HUDEP-2 (cell line): ENCODE results near the gene TEC.
"Not testable (repeated sequence)": the region's sequence is repeated elsewhere in the genome, so short reads cannot be mapped to it uniquely, and the experiment has no call there.

Experiments
- DNase-seq, 76 experiments: peaks; one replicate each; lab custom pipeline; 2025; ENCODE audit not compliant: unreplicated experiment in 76 of 76; lab: John Stamatoyannopoulos, UW

The TEC gene

DNA sequence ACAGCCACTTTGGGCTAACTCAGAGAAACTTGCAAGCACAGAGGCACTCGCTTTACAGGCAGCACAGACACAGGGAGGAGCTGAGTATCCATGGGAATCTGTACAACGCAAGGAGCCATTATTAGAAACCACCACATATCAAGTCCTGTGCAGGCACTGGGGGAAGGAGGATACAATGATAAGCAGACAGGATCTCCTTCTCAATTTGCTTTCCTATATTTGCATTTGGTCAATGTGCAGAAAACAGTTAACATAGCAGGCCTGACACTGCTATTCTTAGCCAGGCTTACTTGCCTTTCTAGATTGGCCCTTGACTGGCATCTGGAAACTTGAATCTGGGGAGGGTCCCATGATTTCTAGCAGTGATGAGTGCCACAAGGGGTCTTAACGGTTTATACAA lies 65.8 kb downstream of the TEC start:
- peak in 69 of 76 experiments; percentile 1 to 87 (median 47) for DNase-seq

DNA sequence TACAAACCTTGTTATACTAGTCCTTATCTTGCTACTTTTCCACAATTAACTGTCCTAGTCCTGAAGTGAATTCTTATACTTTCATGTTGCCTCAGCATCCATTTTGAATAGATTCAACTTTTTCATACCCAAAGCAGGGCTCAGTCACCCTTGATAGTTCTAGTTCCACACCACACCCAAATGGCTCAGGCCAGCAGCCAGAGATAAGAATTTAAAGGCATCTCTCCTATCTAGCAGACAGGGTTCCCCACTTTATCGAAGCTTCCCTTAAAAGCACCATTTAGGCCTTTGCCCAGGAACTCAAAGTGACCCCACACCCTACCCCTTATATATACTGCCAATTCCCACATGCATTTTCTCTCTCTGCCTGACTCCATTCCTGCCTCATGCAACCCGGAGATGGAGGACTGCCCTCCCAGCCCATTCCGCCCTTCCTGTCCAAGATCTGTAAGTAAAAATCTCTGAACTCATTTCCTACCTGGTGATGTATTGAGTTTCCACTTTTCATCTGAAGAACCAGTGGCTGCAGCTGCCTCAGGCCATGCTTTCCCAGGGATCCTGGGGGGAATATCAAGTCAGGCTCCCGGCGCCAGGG lies 71.9 kb downstream of the TEC start:
- DNase-seq: peak in 74 of 76 experiments; percentile 4 to 86 (median 58)

DNA sequence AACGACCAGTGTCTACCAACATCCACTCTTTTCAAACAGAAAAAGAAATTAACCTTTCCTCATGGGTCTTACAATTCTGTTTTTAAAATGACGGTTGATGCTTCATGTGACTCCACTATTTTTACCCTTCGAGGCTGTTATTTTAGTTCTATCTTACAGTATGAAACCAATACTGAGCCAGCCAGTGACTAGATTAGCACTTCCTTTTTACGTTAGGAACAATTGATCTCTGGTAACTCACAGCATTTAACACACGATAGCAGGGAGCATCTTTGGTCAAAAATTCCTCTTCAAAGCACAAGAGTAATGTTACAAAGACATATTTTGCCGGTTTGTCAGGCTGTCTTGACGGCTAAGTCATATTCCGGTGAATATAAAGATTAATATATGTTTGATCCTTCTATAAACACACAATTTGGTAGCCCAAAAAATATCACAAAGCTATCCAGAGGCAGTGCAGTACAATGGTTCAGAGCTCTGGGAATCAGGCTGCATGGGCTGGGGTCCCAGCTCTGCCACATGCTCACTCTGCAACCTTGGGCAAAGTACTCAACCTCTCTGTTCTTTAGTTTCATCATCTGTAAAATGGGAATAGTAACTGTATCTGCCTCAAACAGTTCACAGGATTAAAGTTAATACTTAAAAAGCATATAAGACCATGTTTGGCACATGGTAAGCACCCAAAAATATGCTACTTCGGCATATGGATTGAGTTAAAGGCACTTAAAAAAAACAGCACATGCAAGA lies 72.7 kb downstream of the TEC start:
- DNase-seq: peak in 1 of 76 experiments; percentile 26

DNA sequence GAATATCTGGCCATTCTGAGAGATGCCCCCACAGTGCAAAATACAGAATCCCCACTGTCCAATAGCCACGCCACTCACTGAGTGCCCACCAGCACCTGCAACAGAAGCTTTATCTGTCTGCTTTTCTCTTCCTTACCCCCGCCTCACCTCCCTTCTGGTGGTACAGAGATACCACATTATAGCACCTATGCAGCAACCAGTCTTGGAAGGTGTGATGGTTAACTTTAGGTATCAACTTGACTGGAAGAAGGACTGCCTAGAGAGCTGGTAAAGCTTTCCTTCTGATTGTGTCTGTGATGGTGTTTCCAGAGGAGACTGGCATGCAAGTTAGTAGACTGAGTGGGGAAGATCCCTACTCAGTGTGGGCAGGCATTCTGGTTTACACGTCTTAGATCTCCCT lies 73.8 kb downstream of the TEC start:
- DNase-seq: no peak

DNA sequence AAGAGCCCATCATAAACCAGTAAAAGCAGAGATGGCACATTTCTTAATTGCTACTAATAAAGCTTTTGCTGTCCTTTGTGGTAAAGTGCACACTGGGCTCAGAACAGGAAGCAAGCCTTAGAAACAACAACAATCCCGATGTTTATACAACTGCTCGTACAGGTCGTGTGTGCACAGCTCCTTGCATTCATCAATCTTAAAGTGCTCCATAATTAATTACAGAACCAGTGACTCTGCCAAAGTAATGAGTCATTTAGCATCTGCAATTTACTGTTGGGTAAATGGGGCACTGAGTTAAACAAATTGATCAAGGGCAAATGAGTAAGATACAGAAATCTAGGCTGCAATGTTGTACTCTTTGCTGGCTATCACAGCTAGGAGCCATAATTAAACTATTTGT lies 74.3 kb downstream of the TEC start:
- no peak for DNase-seq

DNA sequence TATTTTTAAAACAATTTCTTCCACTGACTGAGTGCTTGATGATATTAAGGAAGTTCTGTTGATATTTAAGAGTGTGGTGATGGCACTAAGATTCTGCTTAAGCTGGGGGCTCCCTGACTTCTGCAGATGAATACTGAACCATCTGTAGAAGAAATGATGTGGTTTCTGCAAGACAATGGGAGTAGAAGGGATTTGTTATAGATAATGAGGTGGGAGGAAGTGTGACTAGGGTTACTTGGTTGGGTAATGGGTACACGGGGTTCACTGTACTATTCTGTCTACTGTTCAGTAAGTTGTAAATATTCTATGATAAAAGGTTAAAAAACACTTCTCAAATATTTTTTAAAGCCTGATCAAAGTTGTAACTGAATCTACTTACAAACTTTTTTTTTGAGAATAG lies 74.7 kb downstream of the TEC start:
- peak in 1 of 76 experiments; percentile 10 for DNase-seq

DNA sequence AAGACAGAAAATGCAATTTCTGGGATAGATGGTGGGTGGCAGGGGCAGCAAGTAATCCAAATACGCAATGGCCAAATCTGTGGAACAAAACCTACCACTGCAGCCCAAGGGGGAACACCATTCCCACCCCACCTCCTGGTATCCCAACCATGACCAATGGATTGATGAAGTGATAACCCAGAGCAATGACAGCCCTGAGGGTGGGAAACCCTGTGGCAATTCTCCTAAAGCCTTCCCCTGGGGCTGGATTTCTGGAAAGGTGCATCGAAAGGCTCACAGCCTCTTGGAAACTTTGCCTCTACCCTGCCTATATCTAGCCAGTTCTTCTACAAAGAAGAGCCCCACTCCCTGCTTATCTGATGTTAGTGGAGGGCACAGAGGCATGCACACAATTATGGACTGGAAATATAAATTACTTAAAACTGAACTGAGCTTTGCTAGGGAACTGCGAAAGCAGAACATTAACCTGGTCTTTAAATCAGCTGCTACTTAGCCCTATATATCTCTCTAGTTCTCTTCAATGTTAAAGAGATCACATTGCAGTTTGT lies 75.6 kb downstream of the TEC start:
- peak in 22 of 76 experiments; percentile 2 to 43 (median 18) for DNase-seq

DNA sequence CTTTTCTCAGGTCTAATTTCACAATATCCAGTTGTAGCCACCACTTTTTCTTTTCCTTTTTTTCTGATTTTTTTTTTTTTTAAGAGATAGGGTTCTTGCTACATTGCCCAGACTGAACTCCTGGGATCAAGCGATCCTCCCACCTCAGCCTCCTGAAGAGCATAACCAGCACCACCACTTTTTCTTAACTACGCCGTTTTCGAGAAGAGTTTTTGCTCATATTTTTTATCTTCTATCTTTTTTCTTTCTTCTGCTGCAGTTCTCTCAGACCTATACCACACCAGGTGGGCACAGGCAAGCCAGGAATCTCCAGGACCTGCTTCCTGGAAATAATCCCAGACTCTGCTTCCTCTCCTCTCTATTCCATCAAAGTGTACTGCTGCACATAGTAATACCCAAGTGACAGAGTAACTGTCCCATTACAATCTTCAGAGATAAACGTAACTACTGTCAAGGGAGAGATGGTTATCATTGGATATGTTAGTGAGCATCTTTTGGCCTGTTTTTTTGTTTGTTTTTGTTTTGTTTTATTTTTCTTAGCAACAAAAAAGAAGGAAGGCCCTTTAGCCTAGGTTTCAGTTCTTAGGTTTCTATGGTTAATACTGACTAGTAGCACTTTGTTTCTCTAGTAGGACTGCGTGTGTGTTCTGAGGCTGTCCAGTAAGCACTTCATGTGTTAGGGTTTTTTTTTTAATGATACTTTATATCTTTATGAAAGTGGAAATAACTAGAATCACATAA lies 76.4 kb downstream of the TEC start:
- DNase-seq: no peak

DNA sequence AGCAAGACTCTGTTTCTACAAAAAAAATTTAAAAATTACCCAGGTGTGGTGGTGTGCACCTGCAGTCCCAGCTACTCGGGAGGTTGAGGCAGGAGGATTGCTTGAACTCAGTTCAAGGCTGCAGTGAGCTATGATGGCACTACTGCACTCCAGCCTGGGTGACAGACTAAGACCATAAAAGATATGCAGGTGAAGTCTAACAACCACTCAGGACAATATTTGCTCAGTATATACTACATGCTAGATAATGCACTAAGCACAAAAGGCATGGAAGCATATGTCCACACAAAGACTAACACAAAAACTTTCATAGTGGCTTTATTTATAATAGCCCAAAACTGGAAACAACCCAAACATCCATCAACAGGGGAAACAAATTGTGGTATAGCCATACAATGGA lies 77.9 kb downstream of the TEC start:
- DNase-seq: no peak

DNA sequence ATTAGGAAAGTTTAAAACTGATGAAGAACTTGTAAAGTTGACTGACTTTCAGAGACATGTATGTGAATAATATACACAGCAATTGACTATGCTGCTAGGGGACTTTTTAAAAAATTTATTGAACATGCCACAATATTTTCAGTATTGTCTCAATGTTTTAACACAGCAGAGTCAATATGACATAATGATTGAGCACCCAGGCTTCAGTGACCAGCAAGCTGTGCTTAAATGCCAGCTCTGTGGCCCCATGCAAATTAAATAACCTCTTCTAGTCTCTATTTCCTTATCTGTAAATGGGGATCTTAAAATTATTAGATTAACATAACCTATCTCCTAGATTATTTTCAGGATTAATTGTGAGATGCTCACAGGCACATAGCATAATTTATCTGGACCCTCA lies 78.8 kb downstream of the TEC start:
- no peak for DNase-seq

DNA sequence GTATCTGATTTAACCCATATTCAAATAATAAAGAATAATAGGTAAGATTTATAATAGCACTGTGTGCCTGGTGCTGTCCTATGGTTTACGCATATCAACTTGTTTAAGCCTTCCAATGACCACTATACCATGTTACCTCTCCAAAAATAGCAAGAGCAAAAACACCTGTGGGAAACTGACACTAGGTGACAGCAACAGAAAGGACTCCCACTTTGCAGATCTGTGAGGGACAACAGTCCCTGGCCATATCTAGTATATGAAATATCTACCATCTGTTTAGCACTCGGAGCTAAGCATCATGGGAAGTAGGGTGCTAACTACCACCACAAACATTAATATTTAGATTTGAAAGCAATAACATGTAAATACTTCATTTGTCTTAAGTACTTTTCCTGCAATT lies 79.9 kb downstream of the TEC start:
- no peak for DNase-seq

DNA sequence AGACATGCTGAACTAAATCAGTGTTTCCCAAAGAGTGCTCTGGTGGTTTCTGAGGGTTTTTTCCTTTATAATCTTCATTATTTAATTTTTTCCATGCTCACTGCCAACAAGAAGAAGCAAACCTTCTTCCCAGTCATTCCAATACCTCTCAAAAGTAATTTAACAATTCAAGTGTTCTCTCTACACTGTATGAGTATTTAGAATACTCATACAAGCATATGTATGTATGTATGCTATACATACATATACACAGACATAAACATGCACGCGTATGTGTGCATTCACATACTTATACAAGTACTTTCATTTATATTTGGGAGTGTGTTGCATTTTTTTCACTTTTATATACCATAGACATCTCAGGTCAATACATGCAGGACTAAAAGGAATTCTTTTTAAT lies 81.2 kb downstream of the TEC start:
- no peak for DNase-seq

DNA sequence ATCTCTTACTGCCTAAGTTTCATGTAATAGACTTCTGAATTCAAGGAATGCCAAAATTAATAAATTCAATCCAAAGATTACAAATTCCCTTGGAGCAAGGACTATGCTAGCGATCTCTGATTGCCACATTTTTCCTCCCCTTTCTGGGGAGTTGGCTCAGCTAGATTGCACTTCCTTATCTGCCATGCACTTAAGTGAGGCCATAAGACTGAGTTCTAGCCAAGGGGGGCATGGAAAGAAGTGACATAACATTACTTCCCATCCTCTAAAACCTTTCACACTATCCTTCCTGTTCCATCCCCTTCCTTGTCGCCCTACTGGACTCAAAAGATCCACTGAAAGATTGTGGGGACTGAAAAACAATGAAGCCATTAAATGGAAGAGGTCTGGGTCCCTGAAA lies 81.8 kb downstream of the TEC start:
- DNase-seq: peak in 17 of 76 experiments; percentile 3 to 56 (median 20)

DNA sequence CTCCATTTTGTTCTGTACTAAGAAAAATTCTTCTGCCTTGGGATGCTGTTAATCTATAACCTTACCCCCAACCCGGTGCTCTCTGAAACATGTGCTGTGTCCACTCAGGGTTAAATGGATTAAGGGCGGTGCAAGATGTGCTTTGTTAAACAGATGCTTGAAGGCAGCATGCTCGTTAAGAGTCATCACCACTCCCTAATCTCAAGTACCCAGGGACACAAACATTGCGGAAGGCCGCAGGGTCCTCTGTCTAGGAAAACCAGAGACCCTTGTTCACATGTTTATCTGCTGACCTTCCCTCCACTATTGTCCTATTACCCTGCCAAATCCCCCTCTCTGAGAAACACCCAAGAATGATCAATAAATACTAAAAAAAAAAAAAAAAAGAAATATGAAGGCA lies 82.6 kb downstream of the TEC start:
- not testable (repeated sequence) for DNase-seq

DNA sequence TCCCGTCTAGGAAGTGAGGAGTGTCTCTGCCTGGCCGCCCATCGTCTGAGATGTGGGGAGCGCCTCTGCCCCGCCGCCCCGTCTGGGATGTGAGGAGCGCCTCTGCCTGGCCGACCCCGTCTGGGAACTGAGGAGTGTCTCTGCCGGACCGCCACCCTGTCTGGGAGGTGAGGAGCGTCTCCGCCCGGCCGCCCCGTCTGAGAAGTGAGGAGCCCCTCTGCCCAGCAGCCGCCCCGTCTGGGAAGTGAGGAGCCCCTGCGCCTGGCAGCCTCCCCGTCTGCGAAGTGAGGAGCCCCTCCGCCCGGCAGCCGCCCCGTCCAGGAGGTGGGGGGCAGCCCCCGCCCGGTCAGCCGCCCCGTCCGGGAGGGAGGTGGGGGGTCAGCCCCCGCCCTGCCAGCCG lies 83.2 kb downstream of the TEC start:
- not testable (repeated sequence) for DNase-seq

DNA sequence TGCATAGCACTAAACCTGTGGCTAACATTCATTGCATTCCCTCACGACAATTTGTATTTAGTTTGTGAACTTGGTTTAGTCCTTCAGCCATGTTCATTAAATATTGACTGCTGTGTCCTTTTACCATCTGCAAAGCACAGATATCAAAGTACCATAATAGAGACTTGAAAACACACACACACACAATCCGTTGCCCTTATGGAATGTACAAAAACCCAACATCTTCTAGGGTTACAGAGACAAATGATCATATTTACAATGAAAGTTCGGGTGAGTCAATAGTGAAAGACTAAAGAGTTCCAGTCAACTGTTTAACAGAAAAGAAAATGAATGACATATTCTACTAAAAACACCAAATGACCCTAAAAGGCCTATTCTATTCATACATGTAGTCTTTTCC lies 84.8 kb downstream of the TEC start:
- DNase-seq: no peak

DNA sequence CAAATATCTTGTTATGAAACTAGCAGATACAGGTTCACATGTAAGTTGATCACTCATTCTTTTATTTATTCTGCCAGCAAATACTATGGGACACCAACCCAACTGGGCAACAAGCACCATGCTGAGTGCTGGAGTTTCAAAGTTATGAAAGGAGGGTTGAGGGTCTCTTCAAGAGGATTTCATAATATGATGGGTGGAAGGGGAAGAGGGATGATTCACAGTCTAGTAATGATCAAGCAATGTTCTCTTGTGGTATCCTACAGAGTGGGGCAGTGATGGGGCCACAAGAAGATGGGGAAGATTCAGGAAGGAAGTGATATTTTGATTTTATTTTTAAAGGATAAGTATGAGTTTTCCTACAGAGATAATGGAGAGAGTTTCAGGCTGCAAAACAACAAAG lies 89.4 kb downstream of the TEC start:
- no peak for DNase-seq

DNA sequence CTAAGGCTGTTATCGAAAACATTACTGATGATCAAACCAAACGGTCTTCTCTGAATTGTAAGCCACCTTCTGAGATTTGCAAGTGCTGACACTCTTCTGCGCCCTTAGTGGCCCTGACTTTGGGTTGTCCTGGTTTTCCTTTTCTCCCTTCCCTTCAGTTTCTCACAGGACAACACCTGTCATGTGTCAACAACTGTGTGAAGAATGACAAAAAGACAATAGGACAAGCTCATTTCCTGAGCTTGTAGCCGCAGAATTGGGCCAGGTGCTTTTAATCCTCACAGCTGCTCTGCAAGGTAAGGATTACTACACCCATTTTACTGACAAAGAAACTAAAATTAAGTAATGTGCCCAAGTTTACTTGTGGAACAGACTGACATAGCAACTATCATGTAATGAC lies 90.7 kb downstream of the TEC start:
- no peak for DNase-seq

DNA sequence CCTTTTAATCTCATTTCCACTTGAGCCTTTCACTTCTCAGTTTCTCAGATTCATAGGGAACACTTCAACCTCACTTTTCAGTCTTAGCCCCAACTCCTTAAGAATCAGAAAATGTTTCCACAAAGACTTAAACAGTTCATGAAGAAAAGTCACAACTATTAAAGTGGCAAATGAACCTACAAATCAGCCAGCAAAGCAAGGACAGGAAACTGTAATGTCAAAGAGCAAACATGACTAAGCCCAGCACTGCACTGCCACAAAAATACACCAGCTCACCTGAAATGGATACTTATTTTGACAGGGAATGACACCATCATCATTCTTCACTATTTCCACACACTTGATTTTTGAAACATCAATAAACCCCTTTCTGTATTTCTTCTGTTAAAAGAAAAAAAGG lies 93.8 kb downstream of the TEC start:
- no peak for DNase-seq

DNA sequence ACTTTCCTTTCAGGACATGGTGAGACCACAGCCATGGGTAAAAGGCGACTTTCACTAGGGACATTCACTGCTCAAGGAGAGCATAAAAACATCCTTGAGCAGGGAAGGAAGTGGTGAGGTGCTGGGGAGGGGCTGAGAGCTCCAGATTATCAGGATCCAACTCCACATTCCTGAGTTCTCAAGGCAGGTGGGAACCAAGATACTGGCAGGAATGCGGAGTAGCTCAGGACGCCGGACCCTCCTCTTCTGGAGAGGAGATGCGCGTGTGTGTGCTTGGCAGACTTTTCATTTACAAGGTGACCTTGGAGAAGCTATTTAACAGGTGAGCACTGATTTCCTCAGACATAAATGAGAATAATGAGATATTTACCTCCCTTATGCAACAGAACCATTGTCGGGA lies 94.3 kb downstream of the TEC start:
- DNase-seq: no peak
